HG02798 (cell line): Measurements from ENCODE around the gene ZMYND8.

Source experiments
- ATAC-seq: cut with Tn5 transposase; IDR thresholded peaks from one replicate; pipeline ENCODE4 v1.9.1; 2021; ENCODE audit warnings: mild to moderate bottlenecking; ENCODE audit not compliant: unreplicated experiment, poor library complexity

ZMYND8 gene

DNA sequence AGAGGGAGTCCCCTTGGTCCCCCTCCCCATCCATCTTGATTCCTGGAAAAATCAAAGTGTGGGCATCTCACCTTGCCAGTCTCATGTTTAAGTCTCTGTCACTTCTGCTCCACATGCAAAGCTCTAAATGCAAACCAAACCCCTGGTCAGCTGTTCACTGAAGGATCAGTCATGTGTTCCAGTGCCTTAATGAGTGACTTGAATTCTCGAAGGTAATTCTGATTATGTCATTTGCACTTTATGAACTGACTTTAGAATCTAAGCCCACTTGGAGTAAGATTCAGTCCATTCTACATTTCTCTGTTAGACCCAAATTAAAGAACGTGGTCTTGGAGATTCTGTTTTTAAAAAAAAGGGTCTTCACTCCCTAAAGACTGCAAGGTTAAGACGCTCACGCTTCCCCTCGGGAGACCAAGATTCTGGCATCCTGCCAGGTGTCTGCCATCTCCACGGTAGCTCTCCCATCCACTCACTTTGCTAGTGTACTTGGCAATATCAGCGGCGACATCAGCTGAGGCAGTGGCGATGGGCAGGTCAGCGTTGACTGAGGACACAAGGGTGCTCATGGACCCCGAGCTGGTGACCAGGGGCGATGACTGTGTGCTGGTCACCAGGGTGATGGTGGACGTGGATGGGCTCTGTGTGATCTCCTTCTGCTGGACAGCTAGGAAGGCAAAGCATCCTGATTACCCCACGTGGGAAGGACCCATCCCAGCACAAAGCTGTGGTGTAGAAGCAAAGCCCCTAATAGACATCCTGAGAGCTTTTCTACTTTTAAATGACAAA lies 120.5 kb downstream of the ZMYND8 start:
- no peak for ATAC-seq

- ATAC-seq: no peak
These were observed 121.4 kb downstream of the ZMYND8 start for GRCh38 chr20:47235111-47235510.

DNA sequence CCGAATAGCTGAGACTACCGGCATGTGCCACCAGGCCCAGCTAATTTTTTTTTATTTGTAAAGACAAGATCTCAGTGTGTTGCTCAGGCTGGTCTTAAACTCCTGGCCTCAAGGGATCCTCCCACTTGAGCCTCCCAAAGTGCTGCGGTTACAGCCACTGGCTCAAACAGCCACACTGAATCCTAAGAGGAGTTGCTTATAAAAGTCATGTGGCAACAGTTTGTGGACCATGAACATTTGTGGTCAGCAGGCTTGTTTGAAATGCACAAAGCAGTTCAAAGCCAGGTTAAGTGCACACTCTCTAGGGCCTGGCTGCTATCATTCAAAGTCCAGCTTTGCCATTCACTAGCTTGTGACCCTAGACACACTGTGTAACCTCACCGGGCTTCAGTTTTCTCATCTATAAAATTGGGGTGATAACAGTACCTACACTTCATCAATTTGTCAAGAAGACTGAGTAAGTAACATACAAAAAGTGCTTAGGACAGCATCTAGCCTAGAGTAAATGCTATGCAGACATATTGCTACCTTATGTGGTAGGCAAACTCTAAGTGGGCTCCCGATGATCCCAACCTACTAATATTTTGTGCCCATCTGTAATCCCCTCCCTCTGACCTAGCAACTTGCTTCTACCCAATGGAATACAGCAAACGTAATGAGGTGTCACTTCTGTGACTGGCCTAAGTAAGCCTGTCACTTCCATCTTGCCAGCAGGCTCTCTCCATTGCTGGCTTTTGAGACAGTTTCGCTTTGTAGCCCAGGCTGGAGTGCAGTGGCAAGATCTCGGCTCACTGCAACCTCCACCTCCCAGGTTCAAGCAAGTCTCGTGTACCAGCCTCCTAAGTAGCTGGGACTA lies 122.9 kb downstream of the ZMYND8 start:
- ATAC-seq: no peak

- peak; percentile 36 for ATAC-seq
These were observed 124.0 kb downstream of the ZMYND8 start for GRCh38 chr20:47232518-47232917.

GRCh38 chr20:47231382-47232039 lies 125.0 kb downstream of the ZMYND8 start:
- no peak for ATAC-seq

DNA sequence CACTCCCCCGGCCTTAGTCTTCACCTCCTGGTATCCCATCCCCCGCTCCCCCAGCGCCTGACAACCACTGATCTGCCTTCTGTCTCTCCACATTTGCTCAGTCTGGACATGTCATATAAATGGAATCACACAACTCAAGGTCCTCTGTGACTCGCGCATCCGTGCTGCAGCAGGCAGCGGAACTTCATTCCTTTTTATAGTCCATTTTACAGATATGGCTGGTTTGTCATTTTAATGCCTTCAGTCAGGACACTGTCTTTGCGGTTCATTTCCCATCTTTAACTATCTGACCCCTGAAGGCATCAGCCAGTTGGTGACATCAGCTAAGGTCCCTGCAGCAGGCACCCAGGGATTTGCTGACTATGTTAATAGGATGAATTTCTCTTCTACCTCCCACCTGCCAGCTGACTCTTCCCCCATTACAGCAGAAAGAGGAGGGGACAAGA lies 125.7 kb downstream of the ZMYND8 start:
- no peak for ATAC-seq

DNA sequence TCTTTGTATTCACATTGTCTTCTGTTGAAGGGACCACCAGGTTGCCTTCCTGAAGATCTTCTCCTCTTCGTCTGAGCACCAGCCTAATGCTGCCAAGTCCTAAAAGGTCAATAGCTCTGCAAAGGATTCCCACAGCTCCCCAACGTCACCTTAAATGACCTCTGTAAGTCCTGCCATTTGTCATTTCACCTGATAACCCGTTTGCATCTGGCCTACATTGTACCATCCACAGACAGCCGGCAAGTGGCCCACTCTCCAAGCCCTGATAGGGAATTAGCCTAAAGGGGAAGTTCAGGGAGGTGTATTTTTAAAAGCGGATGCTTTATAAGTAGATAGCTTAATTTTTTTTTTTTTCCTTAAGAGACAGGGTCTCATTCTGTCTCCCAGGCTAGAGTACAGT lies 127.8 kb downstream of the ZMYND8 start:
- ATAC-seq: no peak

GRCh38 chr20:47227576-47227975 lies 128.9 kb downstream of the ZMYND8 start:
- ATAC-seq: no peak

DNA sequence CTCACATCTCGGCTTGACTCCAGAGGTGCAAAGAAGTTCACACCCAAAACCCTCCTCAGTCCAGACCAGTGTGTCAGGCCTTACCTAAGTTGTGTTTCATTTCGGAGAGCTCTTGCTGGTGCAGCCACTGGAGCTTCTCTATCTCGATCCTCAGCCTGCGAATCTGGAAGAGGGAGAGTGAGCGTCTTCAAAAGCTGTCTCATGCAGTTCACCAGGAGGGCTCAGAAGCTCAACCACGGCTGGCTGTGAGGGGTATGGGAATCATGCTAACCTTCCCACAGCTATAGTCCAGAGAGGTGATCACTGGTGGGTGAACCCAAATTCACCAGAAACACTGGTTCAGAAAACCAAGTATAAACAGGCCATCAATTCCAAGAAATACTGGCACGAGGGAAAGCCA lies 129.4 kb downstream of the ZMYND8 start:
- no peak for ATAC-seq

DNA sequence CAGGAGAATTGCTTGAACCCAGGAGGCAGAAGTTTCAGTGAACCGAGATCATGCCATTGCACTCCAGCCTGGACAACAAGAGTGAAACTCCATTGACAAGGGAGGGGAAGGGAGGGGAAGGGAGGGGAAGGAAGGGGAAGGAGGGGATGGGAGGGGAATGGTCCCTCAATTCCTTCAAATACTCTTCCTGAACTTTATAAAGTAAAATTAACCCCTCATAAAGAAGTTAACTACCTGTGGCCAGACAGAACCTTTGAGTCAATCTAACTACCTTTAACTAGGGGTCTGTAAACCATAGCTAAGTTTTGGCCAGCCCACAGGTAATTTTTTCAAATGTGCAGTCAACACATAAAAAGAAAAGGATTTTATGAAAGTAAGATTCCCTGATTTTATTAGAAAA lies 131.0 kb downstream of the ZMYND8 start:
- ATAC-seq: no peak

- no peak for ATAC-seq
These were observed 131.6 kb downstream of the ZMYND8 start for GRCh38 chr20:47224857-47225256.

DNA sequence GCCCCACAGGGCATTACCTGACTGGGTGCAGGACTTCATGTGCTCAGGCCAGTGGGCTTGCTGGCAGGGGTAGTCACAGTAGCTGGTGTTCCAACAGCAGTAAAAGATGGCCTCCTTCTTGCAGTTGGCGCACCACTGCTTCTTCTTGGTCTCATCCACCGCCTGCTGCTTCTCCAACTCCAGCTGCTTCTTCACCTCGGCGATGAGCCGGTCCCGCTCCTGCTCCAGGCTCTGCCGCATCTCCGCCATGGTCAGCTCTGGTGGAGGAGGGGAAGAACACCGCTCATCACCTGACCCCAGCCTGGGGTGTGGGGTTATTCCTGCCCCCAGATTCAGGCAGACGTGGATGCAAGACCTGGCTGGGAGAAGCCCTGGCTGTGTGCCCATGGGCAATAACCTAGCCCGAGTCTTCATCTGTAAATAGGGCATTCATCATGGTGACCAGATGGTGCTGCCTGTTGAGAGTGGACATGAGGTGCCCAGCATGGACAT lies 132.2 kb downstream of the ZMYND8 start:
- ATAC-seq: no peak

- no peak for ATAC-seq
These were observed 132.6 kb downstream of the ZMYND8 start for GRCh38 chr20:47223896-47224295.

DNA sequence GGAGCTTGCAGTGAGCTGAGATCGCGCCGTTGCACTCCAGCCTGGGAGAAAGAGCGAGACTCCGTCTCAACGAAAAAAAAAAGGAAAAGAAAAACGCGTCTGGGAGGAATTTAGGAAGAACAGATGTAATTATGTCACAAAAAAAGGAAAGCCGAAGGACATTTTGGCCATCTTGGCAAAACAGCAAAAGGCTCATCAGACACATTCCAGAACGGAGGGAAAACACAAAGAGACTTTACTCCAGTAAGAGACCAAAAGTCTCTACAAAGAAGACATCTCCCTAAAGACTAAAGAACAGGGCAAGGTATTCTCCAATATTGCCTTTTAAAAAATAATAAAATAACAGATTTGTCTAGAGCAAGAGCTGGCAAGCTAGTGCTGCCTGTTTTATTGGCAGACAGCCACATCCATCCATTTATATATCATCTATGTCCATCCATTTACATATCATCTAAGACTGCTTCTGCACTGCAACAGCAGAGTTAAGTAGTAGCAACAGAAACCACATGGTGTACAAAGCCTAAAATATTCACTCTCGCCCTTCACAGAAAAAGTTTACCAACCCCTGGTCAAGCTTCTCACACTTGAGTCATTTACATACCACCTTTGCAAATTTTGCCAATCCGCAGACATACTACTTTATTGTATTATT lies 133.9 kb downstream of the ZMYND8 start:
- no peak for ATAC-seq

GRCh38 chr20:47221036-47221625 lies 135.4 kb downstream of the ZMYND8 start:
- no peak for ATAC-seq

GRCh38 chr20:47220161-47220582 lies 136.3 kb downstream of the ZMYND8 start:
- ATAC-seq: no peak

- no peak for ATAC-seq
These were observed 138.7 kb downstream of the ZMYND8 start for GRCh38 chr20:47217482-47218446.

GRCh38 chr20:47216819-47217410 lies 139.6 kb downstream of the ZMYND8 start:
- no peak for ATAC-seq
